Hepatocyte (in vitro differentiated cells): ENCODE results near the gene CTNNA1.

Source experiments
- CTCF ChIP-seq: fragments of 200-600 bp; sonication (generic); IDR thresholded peaks from 2 replicates; pipeline ENCODE4 v1.5.1; 2016; ENCODE audit warnings: antibody characterized with exemption, mild to moderate bottlenecking; ENCODE audit not compliant: poor library complexity
- EZH2 ChIP-seq: fragments of 200-600 bp; sonication (generic); IDR thresholded peaks from 2 replicates; pipeline ENCODE4 v1.6.1; 2016; ENCODE audit warnings: antibody characterized with exemption, mild to moderate bottlenecking, borderline replicate concordance
- EZH2phosphoT487 ChIP-seq: fragments of 200-600 bp; sonication (generic); IDR thresholded peaks from one replicate; pipeline ENCODE4 v1.6.1; 2018; ENCODE audit warnings: antibody characterized with exemption, mild to moderate bottlenecking, low read depth, moderate library complexity; ENCODE audit not compliant: unreplicated experiment, severe bottlenecking

GRCh38 chr5:138739938-138740337 lies 13.3 kb upstream of the CTNNA1 start:
- TF ChIP-seq CTCF (no peak), EZH2phosphoT487 (no peak), EZH2 (no peak)
